ENCODE data around the gene CENPK. TPM values are rescaled to one million over a fixed set of nuclear protein-coding genes. Genes with fewer than 3 reads are reported as not detected.

Gene CENPK
- total and polyA plus RNA-seq, 2 of the 8 experiments (the other 6 are each of a cell fraction or from before 2014, with no cell fraction given), result 13.3 to 50.9 TPM

DNA sequence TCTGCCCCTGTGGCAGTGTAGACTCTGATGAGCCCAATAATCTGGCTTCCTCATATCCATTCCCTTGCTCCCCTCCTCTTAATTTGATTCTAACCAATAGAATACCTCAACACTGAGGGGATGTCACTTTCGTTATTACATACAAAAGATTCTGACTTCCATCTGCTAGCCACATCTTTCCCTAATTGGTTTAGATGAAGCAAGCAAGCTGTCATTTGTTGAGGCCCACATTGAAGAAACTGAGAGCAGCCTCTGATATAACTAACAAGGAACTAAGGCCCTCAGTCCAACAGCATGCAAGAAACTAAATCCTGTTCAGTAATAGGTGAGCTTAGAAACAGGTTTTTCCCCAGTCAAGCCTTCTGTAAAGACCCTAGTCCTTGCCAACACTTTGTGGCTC, 87.1 kb downstream of the CENPK start:
- DNase-seq (ENCODE audit: low read depth in 1 of 2, low spot score in 2 of 2) (no peak), FAIRE-seq (no peak)
- H3K36me3 ChIP-seq (ENCODE audit: control insufficient read depth in 2 of 4, insufficient read depth in 4 of 4, low read length in 3 of 4), result no peaks in the 10 kb centered on the region
- no peaks in the 10 kb centered on the region for H4K20me1 ChIP-seq (replicated peaks in 1 of 2; ENCODE audit: control insufficient read depth in 1 of 2, insufficient read depth in 2 of 2, low read length in 2 of 2)
- no peaks in the 10 kb centered on the region for H3K27me3 ChIP-seq (replicated peaks in 1 of 4; ENCODE audit: control insufficient read depth in 3 of 4, extremely low read depth in 1 of 4, insufficient read depth in 3 of 4, low read length in 3 of 4)
- H2BK12ac ChIP-seq (ENCODE audit: low read depth, low read length), result no peak overlapping the region
- H3K14ac ChIP-seq (ENCODE audit: insufficient read length), result no peak overlapping the region
- ChIA-PET CTCF (ENCODE audit: partially characterized antibody) (interaction anchor here (0.9 to 1.1 kb wide), 3 partner anchors 13 to 665 kb away, joined by 3 to 4 read pairs (median 4); no protein-coding TSS in a partner anchor), POLR2A (ENCODE audit: partially characterized antibody) (no interaction called here)
- H2AFZ ChIP-seq (ENCODE audit: low read length), result no peak overlapping the region
- no peak overlapping the region for H2BK5ac ChIP-seq (ENCODE audit: low read depth, low read length)
- no peak overlapping the region for H3K23ac ChIP-seq (ENCODE audit: insufficient read length)
- H3K56ac ChIP-seq (replicated peaks; ENCODE audit: insufficient read length, low read depth, low read length), result no peak overlapping the region
- H3K18ac ChIP-seq (ENCODE audit: extremely low read depth, low read length), result no peak overlapping the region
- no peaks in the 10 kb centered on the region for H3K79me1 ChIP-seq (ENCODE audit: low read depth, low read length)
- H4K5ac ChIP-seq (ENCODE audit: insufficient read length, low read depth, low read length), result no peak overlapping the region
- H4K91ac ChIP-seq (replicated peaks; ENCODE audit: insufficient read length, low read length), result no peak overlapping the region
- H2BK15ac ChIP-seq (ENCODE audit: low read length), result no peak overlapping the region
- no peak overlapping the region for H2AK5ac ChIP-seq (ENCODE audit: low read depth, low read length)
- H3K79me2 ChIP-seq (ENCODE audit: control insufficient read depth in 1 of 2, insufficient read depth in 2 of 2, low read length in 2 of 2), result no peaks in the 10 kb centered on the region
- WGBS, 2 experiments (ENCODE audit: extremely low coverage in 1 of 2, insufficient coverage in 1 of 2, insufficient read length in 1 of 2, insufficient replicate concordance in 2 of 2, low coverage in 1 of 2, low lambda C conversion rate in 2 of 2, missing lambda C conversion rate in 1 of 2), result 82% methylated on average over 1 of the region's 1 CpG; no CpG with 5 or more reads in 1 of the 2 experiments
- peaks cover 7% of the 10 kb centered on the region for H3K23me2 ChIP-seq (ENCODE audit: low read depth, low read length)
- H3K4me2 ChIP-seq (ENCODE audit: insufficient read depth in 1 of 2, low read depth in 2 of 2, low read length in 2 of 2), result no peak overlapping the region
- H4K8ac ChIP-seq (ENCODE audit: extremely low read depth, insufficient read depth, low read length), result no peak overlapping the region
- H2BK20ac ChIP-seq (ENCODE audit: low read length), result no peak overlapping the region
- no peak overlapping the region for H2BK120ac ChIP-seq (replicated peaks; ENCODE audit: low read depth, low read length)
- H3K4me1 ChIP-seq (replicated peaks in 1 of 4; ENCODE audit: control insufficient read depth in 3 of 4, insufficient read depth in 4 of 4, low read length in 3 of 4), result peaks cover 0 to 9% (median 3%) of the 10 kb centered on the region in 4 experiments; a peak in 4 of 7 replicates
- H3K9ac ChIP-seq (replicated peaks in 1 of 4; ENCODE audit: extremely low read depth in 1 of 4, low read depth in 3 of 4, low read length in 3 of 4), result no peak overlapping the region
- H3K4ac ChIP-seq (replicated peaks; ENCODE audit: insufficient read length, low read depth, low read length), result no peak overlapping the region
- no peak overlapping the region for H3K4me3 ChIP-seq (ENCODE audit: extremely low read depth in 1 of 4, insufficient read depth in 2 of 4, low read depth in 3 of 4, low read length in 4 of 4)
- TF ChIP-seq TEAD4 (IDR thresholded peaks at IDR 0.05; ENCODE audit: low read depth, low read length) (no peak), SIN3A (conservative IDR thresholded peaks at IDR 0.05 in 1 of 2, IDR thresholded peaks at IDR 0.05 in 1 of 2; ENCODE audit: low read depth in 1 of 2, low read length in 2 of 2) (no peak), TCF12 (IDR thresholded peaks at IDR 0.05; ENCODE audit: low read depth, low read length) (no peak), JUN (IDR thresholded peaks at IDR 0.05; ENCODE audit: low read depth, low read length) (no peak)
- no peaks in the 10 kb centered on the region for H3K9me3 ChIP-seq (ENCODE audit: insufficient read depth in 2 of 2, low read depth in 1 of 2, low read length in 1 of 2)
- no peak overlapping the region for H3K27ac ChIP-seq (ENCODE audit: low read depth, low read length)

Data from H1 (cell line).